IMR-90 (cell line): ENCODE measurements around the gene TCF4. TPM values are rescaled to one million over a fixed set of nuclear protein-coding genes. Genes with fewer than 3 reads are reported as not detected.

Source experiments
- ATAC-seq: fragments of 200-7000 bp; cut with Tn5 transposase; 2 replicates; pipeline ENCODE4 v1.9.1; 2020; ENCODE audit warnings: low read depth, mild to moderate bottlenecking, moderate library complexity
- BruUV-seq: library from RNA; stranded (reverse); fragments of 400-500 nt; replicated peaks from 2 replicates; lab custom pipeline; 2021; lab: Mats Ljungman, UMichigan
- CTCF ChIA-PET: fragments of 300-600 bp; formaldehyde crosslinking; extraction: SDS; loops from one replicate; lab custom pipeline; 2021; ENCODE audit warnings: antibody characterized with exemption; lab: Yijun Ruan, JAX
- POLR2A ChIA-PET: fragments of 300-600 bp; sonication (Branson Sonifier 250); formaldehyde crosslinking; loops from one replicate; lab custom pipeline; 2022; ENCODE audit warnings: antibody characterized with exemption; ENCODE audit not compliant: unreplicated experiment; lab: Charles Lee
- DNase-seq: peaks from one replicate; pipeline ENCODE4 v3.0.0; 2013
- H2AFZ ChIP-seq: replicated peaks from 2 replicates; pipeline ENCODE3; 2013; ENCODE audit warnings: low read length, mild to moderate bottlenecking; ENCODE audit not compliant: poor library complexity
- H2AK5ac ChIP-seq: 2 replicates; pipeline ENCODE4 v1.6.1; 2013; ENCODE audit warnings: low read depth, low read length, inconsistent platforms
- H2AK9ac ChIP-seq: replicated peaks from 2 replicates; pipeline ENCODE3; 2013; ENCODE audit warnings: mild to moderate bottlenecking, low read depth, low read length, moderate library complexity; ENCODE audit not compliant: poor library complexity
- H2BK120ac ChIP-seq: 2 replicates; pipeline ENCODE4 v1.6.1; 2013; ENCODE audit warnings: low read depth, low read length, inconsistent platforms
- H2BK15ac ChIP-seq: 3 replicates; pipeline ENCODE4 v1.6.1; 2013; ENCODE audit warnings: low read depth, low read length, inconsistent platforms
- H2BK20ac ChIP-seq: 2 replicates; pipeline ENCODE4 v1.6.1; 2013; ENCODE audit warnings: low read depth, mild to moderate bottlenecking, inconsistent platforms, low read length, moderate library complexity
- H2BK5ac ChIP-seq: 2 replicates; pipeline ENCODE4 v1.6.1; 2013; ENCODE audit warnings: mild to moderate bottlenecking, low read depth, low read length, inconsistent platforms; ENCODE audit not compliant: poor library complexity, severe bottlenecking
- H3K14ac ChIP-seq: replicated peaks from 2 replicates; pipeline ENCODE4 v1.6.1; 2013; ENCODE audit warnings: low read depth, low read length, inconsistent platforms
- H3K18ac ChIP-seq: 2 replicates; pipeline ENCODE4 v1.6.1; 2013; ENCODE audit warnings: low read depth, low read length, control low read depth
- H3K23ac ChIP-seq: 2 replicates; pipeline ENCODE4 v1.6.1; 2013; ENCODE audit warnings: low read depth, low read length, inconsistent platforms
- H3K27ac ChIP-seq: 2 replicates; pipeline ENCODE4 v1.5.1; 2013; ENCODE audit warnings: mild to moderate bottlenecking, control low read depth, low read length; ENCODE audit not compliant: insufficient read depth
- H3K27me3 ChIP-seq: 2 replicates; pipeline ENCODE4 v1.6.1; 2013; ENCODE audit warnings: low read length; ENCODE audit not compliant: control insufficient read depth, insufficient read depth
- H3K36me3 ChIP-seq: 2 replicates; pipeline ENCODE4 v1.6.1; 2013; ENCODE audit warnings: low read length, mixed read lengths; ENCODE audit not compliant: control insufficient read depth, insufficient read depth
- H3K4ac ChIP-seq: 2 replicates; pipeline ENCODE4 v1.6.1; 2013; ENCODE audit warnings: low read depth, low read length, inconsistent platforms
- H3K4me1 ChIP-seq: 2 replicates; pipeline ENCODE4 v1.6.1; 2013; ENCODE audit warnings: low read length, mixed read lengths; ENCODE audit not compliant: control insufficient read depth, insufficient read depth
- H3K4me2 ChIP-seq: 2 replicates; pipeline ENCODE4 v1.6.1; 2013; ENCODE audit warnings: low read depth, mild to moderate bottlenecking, control low read depth, low read length, moderate library complexity
- H3K4me3 ChIP-seq: 2 replicates; pipeline ENCODE4 v1.5.1; 2013; ENCODE audit warnings: low read depth, mild to moderate bottlenecking, control low read depth, low read length, moderate library complexity; ENCODE audit not compliant: insufficient read depth
- H3K56ac ChIP-seq: 2 replicates; pipeline ENCODE4 v1.6.1; 2013; ENCODE audit warnings: low read length, inconsistent platforms; ENCODE audit not compliant: insufficient read depth; ENCODE audit errors: extremely low read depth
- H3K79me1 ChIP-seq, 2 experiments: 2 replicates each; pipeline ENCODE4 v1.6.1; 2013; ENCODE audit warnings: low read length in 2 of 2, inconsistent platforms in 1 of 2, low read depth in 1 of 2
- H3K9ac ChIP-seq: 2 replicates; pipeline ENCODE4 v1.6.1; 2013; ENCODE audit warnings: low read depth, low read length, control low read depth
- H3K9me1 ChIP-seq: 2 replicates; pipeline ENCODE4 v1.6.1; 2013; ENCODE audit warnings: low read length, inconsistent platforms; ENCODE audit not compliant: insufficient read depth
- H3K9me3 ChIP-seq: 2 replicates; pipeline ENCODE4 v1.6.1; 2013; ENCODE audit warnings: low read length; ENCODE audit not compliant: control insufficient read depth, insufficient read depth
- H4K20me1 ChIP-seq: 2 replicates; pipeline ENCODE4 v1.6.1; 2013; ENCODE audit warnings: low read length, inconsistent platforms; ENCODE audit not compliant: insufficient read depth
- H4K5ac ChIP-seq: 2 replicates; pipeline ENCODE4 v1.6.1; 2013; ENCODE audit warnings: mild to moderate bottlenecking, low read depth, low read length, control low read depth
- H4K8ac ChIP-seq, 2 experiments: 2 replicates each; pipeline ENCODE4 v1.6.1; 2013; ENCODE audit warnings: low read depth in 2 of 2, low read length in 2 of 2, control low read depth in 1 of 2, inconsistent platforms in 1 of 2
- H4K91ac ChIP-seq: 2 replicates; pipeline ENCODE4 v1.6.1; 2013; ENCODE audit warnings: low read depth, low read length, inconsistent platforms; ENCODE audit not compliant: insufficient read depth
- BHLHE40 ChIP-seq: fragments of 150-350 bp; IDR thresholded peaks from 2 replicates; pipeline ENCODE4 v1.6.1; 2016; ENCODE audit warnings: mild to moderate bottlenecking, low read depth, low read length
- CEBPB ChIP-seq: IDR thresholded peaks from 2 replicates; pipeline ENCODE4 v1.6.1; 2012; ENCODE audit warnings: low read depth, low read length, improper control_type of control experiment
- CHD1 ChIP-seq: IDR thresholded peaks from 2 replicates; pipeline ENCODE4 v1.6.1; 2012; ENCODE audit warnings: low read depth, low read length, improper control_type of control experiment
- FOS ChIP-seq: fragments of 150-350 bp; IDR thresholded peaks from 2 replicates; pipeline ENCODE4 v1.6.1; 2016; ENCODE audit warnings: low read depth, low read length
- MAFK ChIP-seq: IDR thresholded peaks from 2 replicates; pipeline ENCODE4 v1.6.1; 2012; ENCODE audit warnings: low read depth, low read length, improper control_type of control experiment
- MAZ ChIP-seq: IDR thresholded peaks from 2 replicates; pipeline ENCODE4 v1.6.1; 2012; ENCODE audit warnings: low read depth, mild to moderate bottlenecking, low read length, improper control_type of control experiment, moderate library complexity, borderline replicate concordance
- MXI1 ChIP-seq: IDR thresholded peaks from 2 replicates; pipeline ENCODE4 v1.6.1; 2012; ENCODE audit warnings: low read depth, mild to moderate bottlenecking, low read length, moderate library complexity, borderline replicate concordance
- NFE2L2 ChIP-seq: fragments of 150-350 bp; IDR thresholded peaks from 2 replicates; pipeline ENCODE4 v1.6.1; 2016; ENCODE audit warnings: low read depth, mild to moderate bottlenecking, low read length
- POLR2A ChIP-seq: IDR thresholded peaks from 2 replicates; pipeline ENCODE4 v1.6.1; 2012; ENCODE audit warnings: mild to moderate bottlenecking, low read depth, low read length
- RAD21 ChIP-seq: IDR thresholded peaks from 2 replicates; pipeline ENCODE4 v1.6.1; 2012; ENCODE audit warnings: low read length, improper control_type of control experiment
- RCOR1 ChIP-seq: IDR thresholded peaks from 2 replicates; pipeline ENCODE4 v1.6.1; 2012; ENCODE audit warnings: mild to moderate bottlenecking, low read length, improper control_type of control experiment; ENCODE audit not compliant: insufficient replicate concordance
- RFX5 ChIP-seq: IDR thresholded peaks from 2 replicates; pipeline ENCODE4 v1.8.0; 2012; ENCODE audit warnings: low read depth, mild to moderate bottlenecking, low read length, moderate library complexity
- SMC3 ChIP-seq: fragments of 150-350 bp; IDR thresholded peaks from 2 replicates; pipeline ENCODE4 v1.6.1; 2016; ENCODE audit warnings: low read depth, mild to moderate bottlenecking, antibody characterized with exemption, low read length, moderate library complexity
- WGBS, 2 experiments: methylation state at CpG; one replicate each; pipeline versions ENCODE4 v1.1.5 to v1.1.7; 2013; ENCODE audit warnings: missing lambda C conversion rate in 2 of 2; ENCODE audit not compliant: insufficient read length in 1 of 2; ENCODE audit errors: extremely low coverage in 2 of 2; 5-methylcytosine and 5-hydroxymethylcytosine counted together
- dilution Hi-C: fragments of 300-500 bp; cut with HindIII; formaldehyde crosslinking; loops from one replicate; pipeline ENCODE4 v1.14.3; 2018; ENCODE audit warnings: low sequenced_read_pairs; ENCODE audit not compliant: unreplicated experiment
- in situ Hi-C: fragments of 300-500 bp; cut with MboI; formaldehyde crosslinking; loops from 3 replicates; pipeline ENCODE4 v1.14.3; 2019; ENCODE audit warnings: low sequenced_read_pairs, inconsistent platforms, mixed read lengths
- intact Hi-C: fragments of 100-400 bp; cut with micrococcal nuclease; formaldehyde crosslinking; loops from 2 replicates; pipeline ENCODE4 v1.10.0; 2022
- polyA plus RNA-seq, 3 experiments: library from polyadenylated mRNA; depleted of rRNA; stranded (reverse); fragments of >200 nt; gene quantifications; 2 replicates each; pipeline ENCODE4 v1.2.3, GENCODE V29; 2012; ENCODE audit warnings: low replicate concordance in 1 of 3
- total RNA-seq: library from RNA; depleted of rRNA; stranded (reverse); fragments of >200 nt; gene quantifications from 2 replicates; pipeline ENCODE4 v1.2.3, GENCODE V29; 2012
- TF ChIP-seq, protein P1 (sequence below): conservative IDR thresholded peaks from 2 replicates; pipeline ENCODE4 v1.5.1; 2012; ENCODE audit warnings: mild to moderate bottlenecking, low read depth, low read length, improper control_type of control experiment
- TF ChIP-seq, protein P2 (sequence below): fragments of 150-350 bp; IDR thresholded peaks from 2 replicates; pipeline ENCODE4 v1.6.1; 2016; ENCODE audit warnings: low read depth, mild to moderate bottlenecking, low read length, moderate library complexity, borderline replicate concordance
- TF ChIP-seq, protein P3 (sequence below): fragments of 150-350 bp; IDR thresholded peaks from 2 replicates; pipeline ENCODE4 v1.6.1; 2017; ENCODE audit warnings: mild to moderate bottlenecking, antibody characterized with exemption, low read length, low read depth

The TCF4 gene
- total and polyA plus RNA-seq, 2 of the 4 experiments (the other 2 are of a cell fraction): 30.0 to 87.1 TPM

DNA sequence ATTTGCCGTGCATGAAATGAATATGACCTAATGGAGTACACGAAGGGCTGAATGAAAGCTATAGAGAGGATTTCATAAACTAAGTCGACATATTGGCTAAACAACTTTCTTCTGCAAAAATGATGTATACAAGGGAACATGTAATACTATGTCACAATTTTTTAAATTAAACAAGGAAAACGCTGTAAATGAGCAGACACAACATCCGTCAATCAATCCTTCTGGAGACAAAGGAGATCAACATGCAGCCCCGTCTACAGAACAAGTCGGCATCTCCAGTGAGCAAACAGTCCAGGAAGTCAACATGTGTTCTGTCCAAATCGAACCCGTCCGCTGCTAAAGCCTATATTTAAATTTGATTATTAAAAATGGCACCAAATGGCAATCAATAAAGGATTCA lies 180.8 kb downstream of the TCF4 start:
- Histone ChIP-seq H3K4me2 (peak overlapping the region; percentile 97), H3K4me3 (peak overlapping the region; percentile 58; the same call in 1 of the 2 replicates), H2AFZ (no peak overlapping the region), H3K9me1 (peaks cover 3% of the 10 kb centered on the region; the same call in 1 of the 2 replicates), H2BK15ac (no peak overlapping the region; the same call in 2 of the 3 replicates), H3K36me3 (no peaks in the 10 kb centered on the region; the same call in 1 of the 2 replicates), H3K23ac (peak overlapping the region; percentile 63; the same call in 1 of the 2 replicates), H4K91ac (0 out of 2 replicates have a peak overlapping the region, but pooled peaks have one; percentile 27), H4K8ac (peak overlapping the region; percentile 47 to 70), H3K27ac (peak overlapping the region; percentile 90; the same call in 1 of the 2 replicates), H4K20me1 (no peaks in the 10 kb centered on the region), H3K18ac (peak overlapping the region; percentile 98), H2BK120ac (peak overlapping the region; percentile 56; the same call in 1 of the 2 replicates), H4K5ac (peak overlapping the region; percentile 95), H3K4ac (peak overlapping the region; percentile 59; the same call in 1 of the 2 replicates), H2BK20ac (no peak overlapping the region), H2AK9ac (no peak overlapping the region), H3K14ac (peak overlapping the region; percentile 55), H3K27me3 (no peaks in the 10 kb centered on the region), H3K9ac (no peak overlapping the region), H3K56ac (no peak overlapping the region), H2BK5ac (peak overlapping the region; percentile 14), H3K4me1 (peaks cover 7% of the 10 kb centered on the region), H3K79me1 (peaks cover 28 to 83% of the 10 kb centered on the region in 2 experiments), H3K9me3 (no peaks in the 10 kb centered on the region), H2AK5ac (peak overlapping the region; percentile 74; the same call in 1 of the 2 replicates)
- no peak for DNase-seq
- BruUV-seq: no TSS peak
- intact Hi-C loops: no loop called here
- TF ChIP-seq MAZ (no peak), RAD21 (no peak), RCOR1 (no peak), MXI1 (no peak), FOS (no peak), MAFK (no peak), RFX5 (no peak), NFE2L2 (no peak), BHLHE40 (no peak), POLR2A (no peak), SMC3 (no peak), CEBPB (no peak), CHD1 (no peak)
- TF ChIP-seq, protein P1, sequence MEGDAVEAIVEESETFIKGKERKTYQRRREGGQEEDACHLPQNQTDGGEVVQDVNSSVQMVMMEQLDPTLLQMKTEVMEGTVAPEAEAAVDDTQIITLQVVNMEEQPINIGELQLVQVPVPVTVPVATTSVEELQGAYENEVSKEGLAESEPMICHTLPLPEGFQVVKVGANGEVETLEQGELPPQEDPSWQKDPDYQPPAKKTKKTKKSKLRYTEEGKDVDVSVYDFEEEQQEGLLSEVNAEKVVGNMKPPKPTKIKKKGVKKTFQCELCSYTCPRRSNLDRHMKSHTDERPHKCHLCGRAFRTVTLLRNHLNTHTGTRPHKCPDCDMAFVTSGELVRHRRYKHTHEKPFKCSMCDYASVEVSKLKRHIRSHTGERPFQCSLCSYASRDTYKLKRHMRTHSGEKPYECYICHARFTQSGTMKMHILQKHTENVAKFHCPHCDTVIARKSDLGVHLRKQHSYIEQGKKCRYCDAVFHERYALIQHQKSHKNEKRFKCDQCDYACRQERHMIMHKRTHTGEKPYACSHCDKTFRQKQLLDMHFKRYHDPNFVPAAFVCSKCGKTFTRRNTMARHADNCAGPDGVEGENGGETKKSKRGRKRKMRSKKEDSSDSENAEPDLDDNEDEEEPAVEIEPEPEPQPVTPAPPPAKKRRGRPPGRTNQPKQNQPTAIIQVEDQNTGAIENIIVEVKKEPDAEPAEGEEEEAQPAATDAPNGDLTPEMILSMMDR: no peak
- TF ChIP-seq, protein P2, sequence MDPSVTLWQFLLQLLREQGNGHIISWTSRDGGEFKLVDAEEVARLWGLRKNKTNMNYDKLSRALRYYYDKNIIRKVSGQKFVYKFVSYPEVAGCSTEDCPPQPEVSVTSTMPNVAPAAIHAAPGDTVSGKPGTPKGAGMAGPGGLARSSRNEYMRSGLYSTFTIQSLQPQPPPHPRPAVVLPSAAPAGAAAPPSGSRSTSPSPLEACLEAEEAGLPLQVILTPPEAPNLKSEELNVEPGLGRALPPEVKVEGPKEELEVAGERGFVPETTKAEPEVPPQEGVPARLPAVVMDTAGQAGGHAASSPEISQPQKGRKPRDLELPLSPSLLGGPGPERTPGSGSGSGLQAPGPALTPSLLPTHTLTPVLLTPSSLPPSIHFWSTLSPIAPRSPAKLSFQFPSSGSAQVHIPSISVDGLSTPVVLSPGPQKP: no peak
- TF ChIP-seq, protein P3, sequence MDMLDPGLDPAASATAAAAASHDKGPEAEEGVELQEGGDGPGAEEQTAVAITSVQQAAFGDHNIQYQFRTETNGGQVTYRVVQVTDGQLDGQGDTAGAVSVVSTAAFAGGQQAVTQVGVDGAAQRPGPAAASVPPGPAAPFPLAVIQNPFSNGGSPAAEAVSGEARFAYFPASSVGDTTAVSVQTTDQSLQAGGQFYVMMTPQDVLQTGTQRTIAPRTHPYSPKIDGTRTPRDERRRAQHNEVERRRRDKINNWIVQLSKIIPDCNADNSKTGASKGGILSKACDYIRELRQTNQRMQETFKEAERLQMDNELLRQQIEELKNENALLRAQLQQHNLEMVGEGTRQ: no peak
- in situ Hi-C loops: loop anchor here (25.0 kb wide), 1 partner anchor 170 kb away; no protein-coding TSS in a partner anchor
- dilution Hi-C loops: no loop called here
- no peak for ATAC-seq
- WGBS, 2 experiments: no CpG with 5 or more reads among the region's 10 CpGs
- CTCF ChIA-PET: interaction anchor here (1.1 to 2.4 kb wide), 2 partner anchors 8 to 180 kb away, joined by 3 to 11 read pairs; no protein-coding TSS in a partner anchor
- POLR2A ChIA-PET: no interaction called here
